Osteocyte (in vitro differentiated cells): Measurements from ENCODE around the gene SLC30A7. TPM values are rescaled to one million over a fixed set of nuclear protein-coding genes. Genes with fewer than 3 reads are reported as not detected.

ENCODE experiments used
- DNase-seq: peaks from one replicate; pipeline ENCODE4 v3.0.0; 2021; ENCODE audit warnings: mixed read lengths; ENCODE audit not compliant: unreplicated experiment; ENCODE audit errors: extremely low spot score
- H3K27ac Mint-ChIP-seq: one replicate; pipeline ENCODE4 v1.8.0; 2021; ENCODE audit warnings: mild to moderate bottlenecking, mixed read lengths; ENCODE audit not compliant: unreplicated experiment
- H3K27me3 Mint-ChIP-seq: one replicate; pipeline ENCODE4 v1.8.0; 2021; ENCODE audit warnings: mixed read lengths; ENCODE audit not compliant: unreplicated experiment
- H3K36me3 Mint-ChIP-seq: one replicate; pipeline ENCODE4 v1.8.0; 2021; ENCODE audit warnings: mixed read lengths; ENCODE audit not compliant: unreplicated experiment
- H3K4me1 Mint-ChIP-seq: one replicate; pipeline ENCODE4 v1.8.0; 2021; ENCODE audit warnings: mixed read lengths; ENCODE audit not compliant: unreplicated experiment
- H3K4me3 Mint-ChIP-seq: one replicate; pipeline ENCODE4 v1.8.0; 2021; ENCODE audit warnings: mild to moderate bottlenecking, moderate library complexity, mixed read lengths; ENCODE audit not compliant: unreplicated experiment
- H3K9me3 Mint-ChIP-seq: one replicate; pipeline ENCODE4 v1.8.0; 2021; ENCODE audit warnings: mixed read lengths; ENCODE audit not compliant: unreplicated experiment
- total RNA-seq: library from RNA; stranded (reverse); gene quantifications from 2 replicates; pipeline ENCODE4 v1.2.1, GENCODE V29; 2021
- TF ChIP-seq, protein P1 (sequence below): fragments of 200-600 bp; sonication (generic); IDR thresholded peaks from 2 replicates; pipeline ENCODE4 v1.5.0; 2021; ENCODE audit warnings: antibody characterized with exemption, mild to moderate bottlenecking, moderate library complexity

The SLC30A7 gene
- total RNA-seq, 1 donor from 2014 or later = 38.3 TPM

DNA sequence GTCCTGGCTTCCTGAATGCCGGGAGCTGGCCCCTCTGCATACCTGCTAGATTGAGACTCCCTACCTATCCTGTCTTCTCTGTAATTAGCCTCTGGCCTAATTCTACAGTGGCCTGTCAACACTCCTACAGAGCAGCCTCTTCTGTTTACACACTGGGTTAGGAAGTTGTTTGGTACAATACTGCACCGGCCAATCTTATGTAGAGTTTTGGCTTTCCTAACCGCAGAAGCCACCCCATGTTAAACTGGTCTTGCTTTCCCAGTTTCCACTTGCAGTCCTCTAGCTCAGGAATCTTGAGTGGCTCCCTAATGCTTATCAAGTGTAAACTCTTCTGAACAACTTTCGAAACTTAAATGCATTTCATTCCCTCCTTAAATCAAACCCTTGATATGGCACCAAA, 86.9 kb downstream of the SLC30A7 start:
- TF ChIP-seq, protein P1, sequence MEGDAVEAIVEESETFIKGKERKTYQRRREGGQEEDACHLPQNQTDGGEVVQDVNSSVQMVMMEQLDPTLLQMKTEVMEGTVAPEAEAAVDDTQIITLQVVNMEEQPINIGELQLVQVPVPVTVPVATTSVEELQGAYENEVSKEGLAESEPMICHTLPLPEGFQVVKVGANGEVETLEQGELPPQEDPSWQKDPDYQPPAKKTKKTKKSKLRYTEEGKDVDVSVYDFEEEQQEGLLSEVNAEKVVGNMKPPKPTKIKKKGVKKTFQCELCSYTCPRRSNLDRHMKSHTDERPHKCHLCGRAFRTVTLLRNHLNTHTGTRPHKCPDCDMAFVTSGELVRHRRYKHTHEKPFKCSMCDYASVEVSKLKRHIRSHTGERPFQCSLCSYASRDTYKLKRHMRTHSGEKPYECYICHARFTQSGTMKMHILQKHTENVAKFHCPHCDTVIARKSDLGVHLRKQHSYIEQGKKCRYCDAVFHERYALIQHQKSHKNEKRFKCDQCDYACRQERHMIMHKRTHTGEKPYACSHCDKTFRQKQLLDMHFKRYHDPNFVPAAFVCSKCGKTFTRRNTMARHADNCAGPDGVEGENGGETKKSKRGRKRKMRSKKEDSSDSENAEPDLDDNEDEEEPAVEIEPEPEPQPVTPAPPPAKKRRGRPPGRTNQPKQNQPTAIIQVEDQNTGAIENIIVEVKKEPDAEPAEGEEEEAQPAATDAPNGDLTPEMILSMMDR = no peak
- Mint-ChIP-seq H3K4me1 (no peaks in the 10 kb centered on the region), H3K36me3 (peaks cover 38% of the 10 kb centered on the region), H3K9me3 (no peaks in the 10 kb centered on the region), H3K4me3 (no peak overlapping the region), H3K27me3 (no peaks in the 10 kb centered on the region), H3K27ac (no peak overlapping the region)
- DNase-seq = no peak

DNA sequence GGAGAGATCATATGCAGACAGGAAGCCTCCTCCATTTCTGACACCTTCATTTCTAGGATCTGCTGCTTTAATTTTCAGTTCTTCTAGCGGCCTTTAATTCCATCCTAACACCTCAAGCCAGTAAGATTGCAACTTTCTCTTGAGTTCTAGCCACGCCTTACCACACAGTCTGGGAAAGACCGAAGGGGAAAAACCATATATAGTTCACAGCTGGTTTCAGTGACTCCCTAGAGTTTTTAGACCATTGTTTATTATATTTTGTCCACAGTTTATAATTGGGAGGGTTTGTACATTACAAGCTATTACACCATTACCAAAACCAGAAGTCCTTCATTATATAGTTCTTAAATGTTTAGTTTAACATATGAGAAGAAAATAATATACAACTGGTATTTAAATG, 92.2 kb downstream of the SLC30A7 start:
- Mint-ChIP-seq H3K4me3 (no peak overlapping the region), H3K27ac (no peak overlapping the region), H3K36me3 (peaks cover 35% of the 10 kb centered on the region), H3K4me1 (peaks cover 6% of the 10 kb centered on the region), H3K9me3 (no peaks in the 10 kb centered on the region), H3K27me3 (no peaks in the 10 kb centered on the region)
- TF ChIP-seq, protein P1 = no peak
- no peak for DNase-seq

DNA sequence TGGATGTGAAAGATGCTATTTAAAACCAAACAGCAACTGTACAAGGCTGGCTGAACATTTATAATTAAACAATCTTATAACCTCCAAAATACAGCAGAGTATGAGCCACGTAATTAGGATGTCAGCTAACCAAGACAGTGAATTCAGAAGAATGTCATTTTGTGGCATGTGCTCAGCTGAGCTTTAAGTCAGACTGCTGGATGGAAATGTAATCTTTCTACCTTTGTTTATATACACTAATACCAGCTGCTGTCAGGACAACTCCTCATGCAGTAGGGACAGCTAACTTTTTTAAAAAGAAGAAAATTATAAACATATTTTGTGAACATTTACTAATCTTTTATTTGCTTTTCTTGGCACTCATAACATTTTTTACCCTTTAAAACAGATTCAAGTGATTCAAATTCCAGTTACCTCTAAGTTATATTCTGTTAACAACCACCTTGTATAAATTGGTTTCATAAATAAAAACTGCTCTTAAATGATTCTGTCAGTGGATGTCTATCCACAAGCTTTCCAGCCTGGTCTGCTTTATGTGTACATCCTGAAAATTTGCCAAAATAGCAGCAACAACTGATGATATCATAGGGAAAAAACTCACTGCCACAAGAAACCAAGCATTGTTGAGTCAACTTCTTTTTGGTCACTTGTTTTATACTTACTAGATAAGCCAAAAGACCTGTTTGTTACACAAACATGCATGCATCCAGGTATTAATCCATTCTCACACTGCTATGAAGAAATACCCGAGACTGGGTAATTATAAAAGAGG, 93.6 kb downstream of the SLC30A7 start:
- DNase-seq = no peak
- Mint-ChIP-seq H3K9me3 (no peaks in the 10 kb centered on the region), H3K27ac (peak overlapping the region; percentile 71), H3K36me3 (peaks cover 29% of the 10 kb centered on the region), H3K4me3 (no peak overlapping the region), H3K4me1 (peaks cover 6% of the 10 kb centered on the region), H3K27me3 (no peaks in the 10 kb centered on the region)
- TF ChIP-seq, protein P1 = no peak

DNA sequence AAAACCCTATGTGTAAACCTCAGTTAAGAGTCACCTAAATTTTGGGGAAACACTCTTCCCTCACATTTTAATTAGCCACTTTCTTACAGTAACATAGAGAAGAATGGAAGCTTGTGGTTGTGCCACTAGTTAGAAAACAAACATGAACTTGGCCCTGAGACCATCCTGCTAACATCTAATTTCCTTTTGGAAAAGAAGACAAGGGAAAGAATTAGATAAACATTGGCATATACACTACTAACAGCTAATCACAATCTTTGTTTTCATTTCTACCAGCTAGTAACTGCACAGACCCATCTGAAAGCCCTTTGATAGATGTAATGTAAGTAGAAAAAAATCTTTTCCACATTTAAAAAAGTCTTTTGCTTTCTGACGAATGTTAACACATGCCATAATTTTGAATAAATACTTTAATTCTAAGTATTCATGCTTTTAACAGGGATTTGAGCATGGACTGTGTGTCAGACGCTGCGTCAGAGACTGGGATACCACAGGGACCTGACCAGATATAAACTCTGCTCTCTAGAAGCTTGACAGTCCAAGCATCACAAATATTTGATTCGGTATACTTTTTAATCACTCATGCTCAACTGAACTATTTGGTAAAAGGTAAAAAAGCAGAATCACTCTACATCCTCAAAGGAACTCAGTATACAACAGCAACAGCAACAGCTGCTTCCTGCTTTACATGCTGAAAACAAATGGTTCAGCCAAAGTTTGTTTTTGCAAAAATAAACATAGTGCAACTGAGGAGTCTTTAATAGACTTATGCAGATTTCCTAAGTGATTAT, 99.5 kb downstream of the SLC30A7 start:
- H3K4me3 Mint-ChIP-seq = no peak overlapping the region
- H3K4me1 Mint-ChIP-seq = no peaks in the 10 kb centered on the region
- H3K27me3 Mint-ChIP-seq = no peaks in the 10 kb centered on the region
- no peak overlapping the region for H3K27ac Mint-ChIP-seq
- DNase-seq = no peak
- no peaks in the 10 kb centered on the region for H3K9me3 Mint-ChIP-seq
- peaks cover 32% of the 10 kb centered on the region for H3K36me3 Mint-ChIP-seq
- TF ChIP-seq, protein P1 = no peak

DNA sequence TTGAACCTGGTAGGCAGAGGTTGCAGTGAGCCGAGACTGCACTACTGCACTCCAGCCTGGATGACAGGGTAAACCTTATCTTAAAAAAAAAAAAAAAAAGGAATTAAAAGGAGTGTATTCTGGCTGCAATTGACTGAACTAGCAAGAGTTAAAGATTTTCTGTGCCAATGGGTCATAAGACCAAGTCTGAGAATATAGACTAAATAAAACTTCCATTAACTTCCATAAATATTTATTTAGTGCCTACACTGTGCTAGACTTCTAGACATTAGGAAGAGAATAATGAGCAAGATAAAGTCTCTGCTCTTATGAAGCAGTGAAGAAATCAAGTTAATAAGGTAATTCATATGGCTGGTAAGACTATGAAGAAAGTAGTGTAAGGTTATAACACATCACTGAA, 102.5 kb downstream of the SLC30A7 start:
- Mint-ChIP-seq H3K4me3 (no peak overlapping the region), H3K36me3 (peaks cover 28% of the 10 kb centered on the region), H3K27ac (no peak overlapping the region), H3K27me3 (no peaks in the 10 kb centered on the region), H3K9me3 (no peaks in the 10 kb centered on the region), H3K4me1 (peaks cover 13% of the 10 kb centered on the region)
- TF ChIP-seq, protein P1 = no peak
- DNase-seq = no peak
